Endothelial cell of umbilical vein (primary cell): ENCODE measurements around the gene PARD6G.

Source experiments
- FOS ChIP-seq: IDR thresholded peaks from 2 replicates; pipeline ENCODE4 v1.6.1; 2011; ENCODE audit warnings: mild to moderate bottlenecking, low read length, moderate library complexity, borderline replicate concordance; ENCODE audit not compliant: insufficient read depth
- JUN ChIP-seq: IDR thresholded peaks from 2 replicates; pipeline ENCODE4 v1.6.1; 2011; ENCODE audit warnings: borderline replicate concordance, low read depth; ENCODE audit not compliant: insufficient read length, insufficient read depth
- POLR2A ChIP-seq: IDR thresholded peaks from 2 replicates; pipeline ENCODE4 v1.6.1; 2012; ENCODE audit warnings: low read depth, mild to moderate bottlenecking, control low read depth, low read length
- POLR2AphosphoS5 ChIP-seq: IDR thresholded peaks from 2 replicates; pipeline ENCODE4 v1.6.1; 2012; ENCODE audit warnings: low read depth, mild to moderate bottlenecking, control low read depth, low read length, moderate library complexity; ENCODE audit not compliant: insufficient read depth
- TF ChIP-seq, protein P1 (sequence below), 2 donors: IDR thresholded peaks; 1 replicate in 1 of 2; 2 replicates in 1 of 2; pipeline ENCODE4 v1.5.1; 2011; ENCODE audit warnings: low read length in 2 of 2, mild to moderate bottlenecking in 2 of 2, moderate library complexity in 2 of 2, control low read depth in 1 of 2, inconsistent platforms in 1 of 2, low read depth in 1 of 2; ENCODE audit not compliant: insufficient read depth in 1 of 2; ENCODE audit errors: extremely low read depth in 1 of 2
- TF ChIP-seq, protein P2 (sequence below): IDR thresholded peaks from 2 replicates; pipeline ENCODE4 v1.6.1; 2011; ENCODE audit not compliant: insufficient read depth, insufficient read length

DNA sequence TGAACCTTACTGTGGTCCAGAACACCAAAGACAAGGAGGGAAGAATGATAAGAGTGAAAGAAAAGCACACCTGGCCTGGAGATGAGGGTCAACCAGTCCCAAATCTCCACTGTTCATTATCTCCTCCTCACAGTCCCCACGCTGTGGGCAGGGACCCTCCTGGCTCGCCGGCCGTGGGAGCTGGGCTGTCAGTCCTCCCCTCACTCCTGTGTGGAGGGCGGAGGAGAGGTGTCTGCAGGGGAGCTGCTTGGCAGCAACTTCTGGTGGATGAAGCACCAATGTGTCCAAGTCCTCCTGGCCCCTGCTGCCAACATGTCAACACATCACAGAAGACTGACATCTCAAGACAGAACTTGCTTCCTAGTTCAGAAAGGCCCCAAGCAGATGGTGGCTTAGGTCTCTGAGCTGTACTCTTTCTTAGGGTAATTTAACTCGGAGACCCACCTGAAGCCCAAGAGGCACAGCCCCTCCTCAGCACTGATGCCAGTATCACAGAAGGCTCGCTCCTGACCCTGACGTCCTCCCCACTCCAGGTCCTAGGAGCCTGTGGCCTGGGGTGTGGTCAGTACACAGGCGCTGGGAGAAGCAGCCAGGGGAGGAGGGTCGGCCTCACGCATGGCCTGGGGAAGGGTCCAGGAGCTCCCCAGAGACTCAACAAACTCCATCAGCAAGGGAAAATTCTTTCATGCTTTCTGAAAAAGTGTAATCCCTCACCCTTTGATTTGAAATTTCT lies 54.5 kb downstream of the PARD6G start:
- TF ChIP-seq, protein P1, sequence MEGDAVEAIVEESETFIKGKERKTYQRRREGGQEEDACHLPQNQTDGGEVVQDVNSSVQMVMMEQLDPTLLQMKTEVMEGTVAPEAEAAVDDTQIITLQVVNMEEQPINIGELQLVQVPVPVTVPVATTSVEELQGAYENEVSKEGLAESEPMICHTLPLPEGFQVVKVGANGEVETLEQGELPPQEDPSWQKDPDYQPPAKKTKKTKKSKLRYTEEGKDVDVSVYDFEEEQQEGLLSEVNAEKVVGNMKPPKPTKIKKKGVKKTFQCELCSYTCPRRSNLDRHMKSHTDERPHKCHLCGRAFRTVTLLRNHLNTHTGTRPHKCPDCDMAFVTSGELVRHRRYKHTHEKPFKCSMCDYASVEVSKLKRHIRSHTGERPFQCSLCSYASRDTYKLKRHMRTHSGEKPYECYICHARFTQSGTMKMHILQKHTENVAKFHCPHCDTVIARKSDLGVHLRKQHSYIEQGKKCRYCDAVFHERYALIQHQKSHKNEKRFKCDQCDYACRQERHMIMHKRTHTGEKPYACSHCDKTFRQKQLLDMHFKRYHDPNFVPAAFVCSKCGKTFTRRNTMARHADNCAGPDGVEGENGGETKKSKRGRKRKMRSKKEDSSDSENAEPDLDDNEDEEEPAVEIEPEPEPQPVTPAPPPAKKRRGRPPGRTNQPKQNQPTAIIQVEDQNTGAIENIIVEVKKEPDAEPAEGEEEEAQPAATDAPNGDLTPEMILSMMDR (IDR thresholded peaks at IDR 0.05; ENCODE audit: extremely low read depth in 1 of 2, insufficient read depth in 1 of 2, low read depth in 1 of 2, low read length in 2 of 2): no peak
- TF ChIP-seq JUN (no peak), POLR2A (no peak), FOS (no peak), POLR2AphosphoS5 (no peak)
- TF ChIP-seq, protein P2, sequence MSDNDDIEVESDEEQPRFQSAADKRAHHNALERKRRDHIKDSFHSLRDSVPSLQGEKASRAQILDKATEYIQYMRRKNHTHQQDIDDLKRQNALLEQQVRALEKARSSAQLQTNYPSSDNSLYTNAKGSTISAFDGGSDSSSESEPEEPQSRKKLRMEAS: no peak
